HCT116 (cell line): ENCODE results near the gene CPNE2.

Experiments used
- POLR2A ChIP-seq: IDR thresholded peaks from 2 replicates; pipeline ENCODE4 v1.7.0; 2011; ENCODE audit warnings: borderline replicate concordance; ENCODE audit not compliant: insufficient read depth, insufficient read length; ENCODE audit errors: extremely low read depth
- TF ChIP-seq, protein P1 (sequence below), 3 experiments: fragments of 200-600 bp in 1 of 3; sonication (generic) in 1 of 3; IDR thresholded peaks in 2 of 3; conservative IDR thresholded peaks in 1 of 3; 2 replicates each; pipeline ENCODE4 v1.5.1; 2012 to 2017; ENCODE audit warnings: low read depth in 2 of 3, low read length in 2 of 3, antibody characterized with exemption in 1 of 3, borderline replicate concordance in 1 of 3, control low read depth in 1 of 3, mild to moderate bottlenecking in 1 of 3, mixed read lengths in 1 of 3, mixed run types in 1 of 3, moderate library complexity in 1 of 3; ENCODE audit not compliant: insufficient read depth in 1 of 3

DNA sequence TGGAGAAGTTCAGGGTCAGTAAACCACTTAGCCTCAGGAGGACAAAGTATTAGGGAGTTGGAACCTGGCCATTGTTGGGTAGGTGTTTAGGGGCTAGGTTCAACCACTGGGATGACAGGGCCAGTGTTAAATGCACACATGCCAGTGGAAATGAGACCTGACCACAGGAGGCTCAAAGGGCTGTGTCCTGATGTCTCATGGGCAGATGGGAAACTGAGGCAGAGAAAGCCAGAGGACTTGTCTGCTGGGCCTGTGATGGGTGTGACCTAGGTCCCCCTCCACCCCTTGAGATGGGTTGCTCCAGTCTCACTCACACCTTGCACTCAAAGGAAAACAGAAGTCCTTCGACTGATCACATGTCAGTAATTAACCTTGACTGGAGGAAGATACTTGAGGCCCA lies 16.0 kb downstream of the CPNE2 start:
- TF ChIP-seq POLR2A, result no peak
- TF ChIP-seq, protein P1, sequence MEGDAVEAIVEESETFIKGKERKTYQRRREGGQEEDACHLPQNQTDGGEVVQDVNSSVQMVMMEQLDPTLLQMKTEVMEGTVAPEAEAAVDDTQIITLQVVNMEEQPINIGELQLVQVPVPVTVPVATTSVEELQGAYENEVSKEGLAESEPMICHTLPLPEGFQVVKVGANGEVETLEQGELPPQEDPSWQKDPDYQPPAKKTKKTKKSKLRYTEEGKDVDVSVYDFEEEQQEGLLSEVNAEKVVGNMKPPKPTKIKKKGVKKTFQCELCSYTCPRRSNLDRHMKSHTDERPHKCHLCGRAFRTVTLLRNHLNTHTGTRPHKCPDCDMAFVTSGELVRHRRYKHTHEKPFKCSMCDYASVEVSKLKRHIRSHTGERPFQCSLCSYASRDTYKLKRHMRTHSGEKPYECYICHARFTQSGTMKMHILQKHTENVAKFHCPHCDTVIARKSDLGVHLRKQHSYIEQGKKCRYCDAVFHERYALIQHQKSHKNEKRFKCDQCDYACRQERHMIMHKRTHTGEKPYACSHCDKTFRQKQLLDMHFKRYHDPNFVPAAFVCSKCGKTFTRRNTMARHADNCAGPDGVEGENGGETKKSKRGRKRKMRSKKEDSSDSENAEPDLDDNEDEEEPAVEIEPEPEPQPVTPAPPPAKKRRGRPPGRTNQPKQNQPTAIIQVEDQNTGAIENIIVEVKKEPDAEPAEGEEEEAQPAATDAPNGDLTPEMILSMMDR (IDR thresholded peaks at IDR 0.05 in 2 of 3, conservative IDR thresholded peaks at IDR 0.05 in 1 of 3; ENCODE audit: borderline replicate concordance in 1 of 3, insufficient read depth in 1 of 3, low read depth in 2 of 3, low read length in 2 of 3), result no peak
